Activated CD8-positive, alpha-beta T cell treated with anti-CD3 and anti-CD28 coated beads for 36 hours (primary cell): ENCODE data around the gene ANKRD13B. TPM values are rescaled to one million over a fixed set of nuclear protein-coding genes. Genes with fewer than 3 reads are reported as not detected.
"Not testable (repeated sequence)": the region's sequence is repeated elsewhere in the genome, so short reads cannot be mapped to it uniquely, and the experiment has no call there.

ENCODE experiments used
- ATAC-seq: fragments of 200-7000 bp; cut with Tn5 transposase; one replicate; pipeline ENCODE4 v1.10.0; 2021; ENCODE audit warnings: mild to moderate bottlenecking, moderate library complexity
- CTCF ChIA-PET: fragments of 350-600 bp; sonication (Branson Sonifier 250); formaldehyde crosslinking; loops from one replicate; lab custom pipeline; 2021; ENCODE audit warnings: antibody characterized with exemption; lab: Charles Lee
- POLR2A ChIA-PET: fragments of 350-600 bp; sonication (Branson Sonifier 250); formaldehyde crosslinking; loops from one replicate; lab custom pipeline; 2021; ENCODE audit warnings: antibody characterized with exemption; lab: Charles Lee
- DNase-seq: peaks from one replicate; pipeline ENCODE4 v3.0.0-alpha.2; 2020
- H3K27ac Mint-ChIP-seq: one replicate; pipeline ENCODE4 v1.8.0; 2021; ENCODE audit warnings: mild to moderate bottlenecking, mixed read lengths
- H3K27me3 Mint-ChIP-seq: one replicate; pipeline ENCODE4 v1.8.0; 2021; ENCODE audit warnings: mixed read lengths
- H3K36me3 Mint-ChIP-seq: one replicate; pipeline ENCODE4 v1.8.0; 2021; ENCODE audit warnings: low read depth, mixed read lengths
- H3K4me1 Mint-ChIP-seq: one replicate; pipeline ENCODE4 v1.8.0; 2021; ENCODE audit warnings: low read depth, mixed read lengths
- H3K4me3 Mint-ChIP-seq: one replicate; pipeline ENCODE4 v1.8.0; 2021; ENCODE audit warnings: mild to moderate bottlenecking, moderate library complexity, mixed read lengths
- H3K9me3 Mint-ChIP-seq: one replicate; pipeline ENCODE4 v1.8.0; 2021; ENCODE audit warnings: mixed read lengths
- CTCF ChIP-seq: fragments of 200-600 bp; IDR thresholded peaks from one replicate; pipeline ENCODE4 v1.8.0; 2022; ENCODE audit warnings: antibody characterized with exemption, mild to moderate bottlenecking
- intact Hi-C: fragments of 100-400 bp; cut with micrococcal nuclease; formaldehyde crosslinking; loops from one replicate; pipeline ENCODE4 v1.10.0; 2022
- total RNA-seq, 2 experiments: library from RNA; stranded (reverse); gene quantifications; one replicate each; pipeline ENCODE4 v1.2.3, GENCODE V29; 2021

ANKRD13B gene
- total RNA-seq, 2 experiments from 2014 or later, result 22.8 to 22.9 TPM

DNA sequence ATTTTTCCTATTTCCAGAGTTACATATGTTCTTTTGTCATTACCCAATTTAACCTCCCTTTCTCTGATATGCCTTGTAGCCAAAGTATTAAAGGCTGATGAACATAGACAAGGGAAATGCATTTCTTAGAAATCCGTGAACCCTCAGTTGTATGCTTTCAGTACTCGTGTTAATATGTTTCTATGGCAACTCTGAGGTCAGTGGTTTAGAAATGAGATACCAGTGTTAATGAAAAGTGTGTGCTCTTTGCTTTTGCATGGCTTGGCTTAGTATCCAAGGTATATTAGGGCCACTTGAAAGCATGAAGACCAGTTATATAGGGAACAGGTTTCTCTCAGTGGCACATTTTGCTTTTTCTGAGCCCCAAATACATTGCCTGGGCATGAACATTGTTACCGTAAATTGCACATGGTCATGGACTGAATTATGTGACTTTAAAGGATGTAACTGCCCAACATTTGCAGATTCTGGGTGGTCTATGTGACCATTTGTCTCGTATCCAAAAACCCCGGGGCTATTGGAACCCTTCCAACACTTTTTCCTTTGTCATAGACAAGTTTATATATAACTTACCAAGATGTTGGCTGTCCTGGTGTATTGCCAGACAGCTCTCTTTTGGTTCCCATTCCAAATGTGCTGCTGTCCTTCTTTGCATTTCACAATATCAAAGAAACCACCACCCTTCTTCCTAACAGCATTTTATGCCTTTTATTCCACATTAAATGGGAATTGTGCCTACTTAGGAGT, 43.6 kb upstream of the ANKRD13B start:
- Mint-ChIP-seq H3K4me1 (peaks cover 17% of the 10 kb centered on the region), H3K36me3 (peaks cover 1% of the 10 kb centered on the region), H3K4me3 (no peak overlapping the region), H3K27ac (no peak overlapping the region), H3K9me3 (no peaks in the 10 kb centered on the region), H3K27me3 (no peaks in the 10 kb centered on the region)
- ChIA-PET CTCF (interaction anchor here (1.7 kb wide), 1 partner anchor 179 kb away, joined by 7 read pairs; no protein-coding TSS in a partner anchor), POLR2A (no interaction called here)
- DNase-seq, result no peak
- no peak for TF ChIP-seq CTCF
- intact Hi-C loops, result no loop called here
- peak; percentile 76 for ATAC-seq

DNA sequence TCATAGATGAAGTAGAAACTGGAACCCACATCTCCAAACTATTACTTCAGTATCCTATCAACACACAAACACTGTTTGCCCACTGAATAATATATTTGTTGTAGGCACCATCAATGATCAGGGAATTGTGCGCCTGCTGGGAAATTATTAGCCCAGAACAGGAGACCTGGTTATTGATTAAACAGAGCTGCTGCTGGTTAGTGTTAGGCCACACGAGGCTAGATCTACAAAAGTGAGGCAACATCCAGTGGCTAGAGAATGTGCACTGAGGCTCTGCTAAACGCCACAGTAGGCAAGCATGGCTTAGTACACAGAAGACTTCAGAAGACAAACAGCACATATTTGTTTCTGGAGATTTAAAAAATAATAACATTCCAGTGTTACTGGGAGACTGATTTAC, 37.1 kb upstream of the ANKRD13B start:
- no peak for TF ChIP-seq CTCF
- Mint-ChIP-seq H3K27ac (no peak overlapping the region), H3K36me3 (no peaks in the 10 kb centered on the region), H3K27me3 (no peaks in the 10 kb centered on the region), H3K4me3 (no peak overlapping the region), H3K9me3 (no peaks in the 10 kb centered on the region), H3K4me1 (peaks cover 14% of the 10 kb centered on the region)
- DNase-seq (no peak), ATAC-seq (no peak)
- POLR2A ChIA-PET, result interaction anchor here (0.8 to 1.2 kb wide), 3 partner anchors 10 to 20 kb away, joined by 3 read pairs; no protein-coding TSS in a partner anchor
- CTCF ChIA-PET, result interaction anchor here (0.5 to 3.5 kb wide), 2 partner anchors 54 to 186 kb away, joined by 4 to 14 read pairs; no protein-coding TSS in a partner anchor
- intact Hi-C loops, result no loop called here

- POLR2A ChIA-PET, result interaction anchor here (0.8 to 1.2 kb wide), 2 partner anchors 8 to 187 kb away, joined by 3 to 5 read pairs; no protein-coding TSS in a partner anchor
- CTCF ChIA-PET, result interaction anchor here (0.6 to 3.5 kb wide), 3 partner anchors 15 to 337 kb away, joined by 3 to 14 read pairs (median 3); no protein-coding TSS in a partner anchor
- TF ChIP-seq CTCF, result no peak
- ATAC-seq (peak; percentile 50), DNase-seq (no peak)
- Mint-ChIP-seq H3K4me3 (no peak overlapping the region), H3K27ac (no peak overlapping the region), H3K9me3 (no peaks in the 10 kb centered on the region), H3K27me3 (no peaks in the 10 kb centered on the region), H3K36me3 (peaks cover 3% of the 10 kb centered on the region), H3K4me1 (peaks cover 21% of the 10 kb centered on the region)
- intact Hi-C loops, result no loop called here
Measured at GRCh38 chr17:29557085-29557738, 35.7 kb upstream of the ANKRD13B start.

DNA sequence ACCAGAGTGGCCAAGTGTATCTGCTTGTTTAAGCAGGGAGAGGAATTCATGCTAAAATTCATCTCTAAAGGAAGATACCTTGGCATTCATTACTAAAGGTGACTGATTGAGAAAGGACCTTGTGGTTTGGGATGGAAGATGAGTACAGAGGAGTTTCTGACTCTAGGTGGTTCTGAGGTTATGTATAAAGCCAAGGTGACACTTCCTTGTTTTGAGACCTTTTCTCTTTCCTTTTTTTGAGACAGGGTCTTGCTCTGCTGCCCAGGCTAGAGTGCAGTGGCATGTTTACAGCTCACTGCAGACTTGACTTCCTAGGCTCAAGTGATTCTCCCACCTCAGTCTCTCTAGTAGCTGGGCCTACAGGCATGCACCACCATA, 35.2 kb upstream of the ANKRD13B start:
- H3K4me1 Mint-ChIP-seq, result peaks cover 25% of the 10 kb centered on the region
- ChIA-PET POLR2A (interaction anchor here (0.8 kb wide), 1 partner anchor 60 kb away, joined by 3 read pairs; no protein-coding TSS in a partner anchor), CTCF (interaction anchor here (3.5 kb wide), 1 partner anchor 188 kb away, joined by 14 read pairs; no protein-coding TSS in a partner anchor)
- ATAC-seq (peak; percentile 62), DNase-seq (no peak)
- no peaks in the 10 kb centered on the region for H3K27me3 Mint-ChIP-seq
- no peak for TF ChIP-seq CTCF
- no peaks in the 10 kb centered on the region for H3K9me3 Mint-ChIP-seq
- peaks cover 7% of the 10 kb centered on the region for H3K36me3 Mint-ChIP-seq
- H3K27ac Mint-ChIP-seq, result no peak overlapping the region
- H3K4me3 Mint-ChIP-seq, result no peak overlapping the region
- intact Hi-C loops, result no loop called here

GRCh38 chr17:29558139-29558538, 34.8 kb upstream of the ANKRD13B start:
- H3K4me3 Mint-ChIP-seq, H3K36me3 Mint-ChIP-seq, H3K27ac Mint-ChIP-seq, intact Hi-C loops, ATAC-seq, DNase-seq, H3K27me3 Mint-ChIP-seq, H3K9me3 Mint-ChIP-seq: not testable (repeated sequence)
- CTCF ChIA-PET, result interaction anchor here (0.9 to 3.5 kb wide), 2 partner anchors 188 kb away, joined by 5 to 14 read pairs; no protein-coding TSS in a partner anchor
- peaks cover 29% of the 10 kb centered on the region for H3K4me1 Mint-ChIP-seq
- POLR2A ChIA-PET, result interaction anchor here (0.8 kb wide), 1 partner anchor 59 kb away, joined by 3 read pairs; no protein-coding TSS in a partner anchor
